ENCODE data around the gene SLC2A5. TPM values are rescaled to one million over a fixed set of nuclear protein-coding genes. Genes with fewer than 3 reads are reported as not detected.
"Not testable (repeated sequence)": the region's sequence is repeated elsewhere in the genome, so short reads cannot be mapped to it uniquely, and the experiment has no call there.

The SLC2A5 gene
- total RNA-seq, 4 donors from 2014 or later, result 0.16 to 2.7 (median 0.39) TPM

DNA sequence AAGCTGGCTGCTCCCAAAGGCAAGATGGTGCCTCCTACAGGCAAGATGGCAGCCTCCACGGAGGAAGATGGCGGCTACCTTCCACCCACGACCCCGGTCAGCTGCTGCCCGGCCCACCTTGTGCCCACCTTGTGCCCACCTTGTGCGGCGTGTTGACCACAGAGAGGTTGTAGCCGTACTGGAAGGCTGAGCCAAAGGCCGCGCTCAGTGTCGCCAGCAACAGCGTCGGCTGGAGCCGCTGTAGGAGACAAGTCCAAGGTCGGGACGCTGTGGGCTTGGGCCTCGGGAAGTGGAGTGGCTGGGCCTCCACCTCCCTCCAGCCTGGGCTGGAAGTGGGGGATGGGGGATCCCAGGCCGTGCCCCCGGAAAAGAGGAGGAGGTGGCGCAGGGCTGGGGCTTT, 44.6 kb downstream of the SLC2A5 start:
- ATAC-seq, result no peak
- TF ChIP-seq, protein P1, sequence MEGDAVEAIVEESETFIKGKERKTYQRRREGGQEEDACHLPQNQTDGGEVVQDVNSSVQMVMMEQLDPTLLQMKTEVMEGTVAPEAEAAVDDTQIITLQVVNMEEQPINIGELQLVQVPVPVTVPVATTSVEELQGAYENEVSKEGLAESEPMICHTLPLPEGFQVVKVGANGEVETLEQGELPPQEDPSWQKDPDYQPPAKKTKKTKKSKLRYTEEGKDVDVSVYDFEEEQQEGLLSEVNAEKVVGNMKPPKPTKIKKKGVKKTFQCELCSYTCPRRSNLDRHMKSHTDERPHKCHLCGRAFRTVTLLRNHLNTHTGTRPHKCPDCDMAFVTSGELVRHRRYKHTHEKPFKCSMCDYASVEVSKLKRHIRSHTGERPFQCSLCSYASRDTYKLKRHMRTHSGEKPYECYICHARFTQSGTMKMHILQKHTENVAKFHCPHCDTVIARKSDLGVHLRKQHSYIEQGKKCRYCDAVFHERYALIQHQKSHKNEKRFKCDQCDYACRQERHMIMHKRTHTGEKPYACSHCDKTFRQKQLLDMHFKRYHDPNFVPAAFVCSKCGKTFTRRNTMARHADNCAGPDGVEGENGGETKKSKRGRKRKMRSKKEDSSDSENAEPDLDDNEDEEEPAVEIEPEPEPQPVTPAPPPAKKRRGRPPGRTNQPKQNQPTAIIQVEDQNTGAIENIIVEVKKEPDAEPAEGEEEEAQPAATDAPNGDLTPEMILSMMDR (IDR thresholded peaks at IDR 0.05), result no peak
- TF ChIP-seq POLR2A (IDR thresholded peaks at IDR 0.05), result no peak
- TF ChIP-seq EP300 (IDR thresholded peaks at IDR 0.05), result no peak
- no peak for TF ChIP-seq POLR2AphosphoS5 (IDR thresholded peaks at IDR 0.05)
- no peak overlapping the region for H3K4me3 ChIP-seq
- WGBS, 2 donors (ENCODE audit: low coverage in 1 of 2), result no CpG with 5 or more reads among the region's 20 CpGs
- H3K27ac ChIP-seq, result no peak overlapping the region
- peaks cover 0 to 4% (median 0%) of the 10 kb centered on the region in 3 donors for H3K9me3 ChIP-seq
- H3K4me1 ChIP-seq, result no peaks in the 10 kb centered on the region
- H3K36me3 ChIP-seq, result no peaks in the 10 kb centered on the region
- no peaks in the 10 kb centered on the region for H3K27me3 ChIP-seq

DNA sequence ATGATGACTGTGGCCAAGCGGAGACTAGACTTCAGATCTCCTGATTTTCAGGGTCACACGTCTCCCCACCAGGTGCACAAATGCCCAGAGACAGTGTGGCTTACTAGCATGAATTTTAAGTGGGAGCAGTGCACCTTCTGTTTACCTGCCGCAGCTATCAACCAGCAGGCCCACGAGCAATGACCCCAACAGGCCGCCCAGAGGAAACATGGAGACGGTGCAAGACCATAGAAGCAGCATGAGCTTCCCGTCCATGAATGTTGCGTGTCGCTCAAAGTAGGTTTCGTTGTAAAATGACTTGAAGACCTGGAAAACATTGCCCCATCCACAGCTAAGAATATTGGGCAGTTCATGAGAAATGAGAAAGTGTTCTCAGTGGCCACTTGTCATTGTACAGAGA, 46.7 kb downstream of the SLC2A5 start:
- no peak overlapping the region for H3K27ac ChIP-seq
- no peaks in the 10 kb centered on the region for H3K36me3 ChIP-seq
- no peaks in the 10 kb centered on the region for H3K4me1 ChIP-seq
- H3K4me3 ChIP-seq, result no peak overlapping the region
- no peaks in the 10 kb centered on the region for H3K27me3 ChIP-seq
- WGBS, 2 donors (ENCODE audit: low coverage in 1 of 2), result 94% methylated on average over 7 of the region's 10 CpGs; no CpG with 5 or more reads in 1 of the 2 donors
- TF ChIP-seq, protein P1 (IDR thresholded peaks at IDR 0.05), result no peak
- no peak for TF ChIP-seq POLR2AphosphoS5 (IDR thresholded peaks at IDR 0.05)
- no peak for TF ChIP-seq POLR2A (IDR thresholded peaks at IDR 0.05)
- TF ChIP-seq EP300 (IDR thresholded peaks at IDR 0.05), result no peak
- H3K9me3 ChIP-seq, result no peaks in the 10 kb centered on the region
- ATAC-seq, result no peak

DNA sequence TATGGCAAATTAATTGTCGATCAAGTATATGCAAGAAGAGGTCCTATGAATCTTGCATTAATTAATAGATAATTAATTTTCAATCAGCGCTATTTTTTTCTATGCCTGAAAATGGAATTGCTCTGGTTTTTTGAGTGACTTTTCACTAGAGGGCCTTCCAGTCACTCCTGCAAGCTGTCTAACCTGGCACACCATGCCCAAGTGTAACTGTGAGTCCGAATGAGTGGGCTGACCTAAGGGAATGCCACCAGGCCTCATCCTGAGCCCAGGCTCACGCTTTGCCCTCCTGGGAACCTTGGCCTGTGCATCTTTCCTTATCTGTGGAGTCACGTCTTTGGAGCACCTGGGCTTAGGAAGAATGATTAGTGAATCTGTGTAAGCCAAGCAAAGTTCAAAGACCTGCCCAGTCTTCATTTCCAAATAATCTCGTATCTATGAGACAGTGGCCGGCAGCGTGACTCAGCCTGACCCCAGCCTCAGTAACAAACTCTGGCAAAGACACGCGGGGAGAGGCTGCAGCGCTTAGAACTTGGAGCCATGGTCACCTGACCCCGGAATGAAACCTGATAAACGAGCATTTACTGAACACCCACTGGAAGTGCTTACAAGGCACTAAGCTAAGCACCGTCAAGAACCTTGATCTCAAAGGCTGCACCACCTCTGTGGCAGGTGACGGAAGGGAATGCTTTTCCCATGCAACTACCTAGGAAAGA, 47.3 kb downstream of the SLC2A5 start:
- H3K4me3 ChIP-seq, H3K36me3 ChIP-seq, ATAC-seq, H3K27me3 ChIP-seq, H3K27ac ChIP-seq, H3K4me1 ChIP-seq, H3K9me3 ChIP-seq: not testable (repeated sequence)
- WGBS, 2 donors (ENCODE audit: low coverage in 1 of 2), result 0 to 43% methylated on average over 1 to 4 of the region's 15 CpGs

DNA sequence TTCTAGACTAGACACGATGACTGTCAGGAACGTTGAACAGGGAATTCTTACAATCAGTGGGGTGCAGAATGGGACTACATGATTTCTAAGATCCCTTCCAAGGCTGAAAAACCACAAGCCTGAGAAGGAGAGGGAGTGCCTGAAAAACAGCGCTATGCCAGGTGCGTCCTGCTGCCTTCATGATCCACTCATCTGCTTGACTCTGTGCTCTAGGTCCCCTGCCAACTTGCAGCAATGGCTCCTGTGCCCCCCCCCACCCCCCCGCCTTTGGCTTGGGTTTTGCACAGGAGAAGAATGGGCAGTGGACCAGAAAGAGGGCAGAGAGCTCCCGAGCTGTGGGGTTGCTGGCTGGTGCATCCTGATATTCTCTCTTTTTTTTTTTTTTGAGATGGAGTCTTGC, 49.1 kb downstream of the SLC2A5 start:
- WGBS, 2 donors (ENCODE audit: low coverage in 1 of 2), result 57 to 63% methylated on average over 2 to 6 of the region's 6 CpGs
- H3K4me3 ChIP-seq, result no peak overlapping the region
- no peaks in the 10 kb centered on the region for H3K36me3 ChIP-seq
- H3K27me3 ChIP-seq, result no peaks in the 10 kb centered on the region
- no peak overlapping the region for H3K27ac ChIP-seq
- H3K9me3 ChIP-seq, result no peaks in the 10 kb centered on the region
- TF ChIP-seq POLR2A (IDR thresholded peaks at IDR 0.05) (no peak), EP300 (IDR thresholded peaks at IDR 0.05) (no peak), POLR2AphosphoS5 (IDR thresholded peaks at IDR 0.05) (no peak)
- TF ChIP-seq, protein P1 (IDR thresholded peaks at IDR 0.05), result no peak
- H3K4me1 ChIP-seq, result no peaks in the 10 kb centered on the region
- ATAC-seq, result no peak

DNA sequence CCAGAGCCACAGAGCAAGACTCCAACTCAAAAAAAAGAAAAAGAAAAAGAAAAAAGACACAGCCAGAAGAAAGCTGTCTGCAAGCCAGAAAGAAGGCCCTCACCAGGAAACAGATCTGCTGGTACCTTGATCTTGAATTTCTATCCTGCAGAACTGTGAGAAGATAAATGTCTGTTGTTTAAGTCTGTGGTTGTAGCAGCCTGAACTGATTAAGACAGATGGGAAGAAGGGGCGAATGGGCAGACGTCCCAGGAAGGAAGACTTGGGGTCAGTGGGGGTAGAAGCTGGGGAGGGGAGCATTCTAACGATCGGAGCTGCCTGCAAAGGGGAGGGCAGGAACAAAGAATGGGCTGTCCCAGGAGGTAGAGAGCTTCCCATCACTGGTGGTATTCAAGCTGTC, 49.5 kb downstream of the SLC2A5 start:
- Histone ChIP-seq H3K27ac (no peak overlapping the region), H3K4me3 (no peak overlapping the region), H3K4me1 (no peaks in the 10 kb centered on the region), H3K36me3 (no peaks in the 10 kb centered on the region), H3K9me3 (no peaks in the 10 kb centered on the region), H3K27me3 (no peaks in the 10 kb centered on the region)
- TF ChIP-seq EP300 (IDR thresholded peaks at IDR 0.05) (no peak), POLR2A (IDR thresholded peaks at IDR 0.05) (no peak), POLR2AphosphoS5 (IDR thresholded peaks at IDR 0.05) (no peak)
- TF ChIP-seq, protein P1 (IDR thresholded peaks at IDR 0.05), result no peak
- WGBS, 2 donors (ENCODE audit: low coverage in 1 of 2), result 22 to 23% methylated on average over 4 of the region's 4 CpGs
- no peak for ATAC-seq

Data from gastroesophageal sphincter (tissue), 4 donors.